GM12874 (cell line): ENCODE data around the gene PRL.

Source experiments
- TF ChIP-seq, protein P1 (sequence below): IDR thresholded peaks from 2 replicates; pipeline ENCODE4 v1.5.1; 2011; ENCODE audit warnings: low read depth, mild to moderate bottlenecking, control low read depth, low read length, moderate library complexity; ENCODE audit not compliant: insufficient read depth

The PRL gene

GRCh38 chr6:22295145-22295544 is 1.7 kb downstream of the PRL start:
- TF ChIP-seq, protein P1, sequence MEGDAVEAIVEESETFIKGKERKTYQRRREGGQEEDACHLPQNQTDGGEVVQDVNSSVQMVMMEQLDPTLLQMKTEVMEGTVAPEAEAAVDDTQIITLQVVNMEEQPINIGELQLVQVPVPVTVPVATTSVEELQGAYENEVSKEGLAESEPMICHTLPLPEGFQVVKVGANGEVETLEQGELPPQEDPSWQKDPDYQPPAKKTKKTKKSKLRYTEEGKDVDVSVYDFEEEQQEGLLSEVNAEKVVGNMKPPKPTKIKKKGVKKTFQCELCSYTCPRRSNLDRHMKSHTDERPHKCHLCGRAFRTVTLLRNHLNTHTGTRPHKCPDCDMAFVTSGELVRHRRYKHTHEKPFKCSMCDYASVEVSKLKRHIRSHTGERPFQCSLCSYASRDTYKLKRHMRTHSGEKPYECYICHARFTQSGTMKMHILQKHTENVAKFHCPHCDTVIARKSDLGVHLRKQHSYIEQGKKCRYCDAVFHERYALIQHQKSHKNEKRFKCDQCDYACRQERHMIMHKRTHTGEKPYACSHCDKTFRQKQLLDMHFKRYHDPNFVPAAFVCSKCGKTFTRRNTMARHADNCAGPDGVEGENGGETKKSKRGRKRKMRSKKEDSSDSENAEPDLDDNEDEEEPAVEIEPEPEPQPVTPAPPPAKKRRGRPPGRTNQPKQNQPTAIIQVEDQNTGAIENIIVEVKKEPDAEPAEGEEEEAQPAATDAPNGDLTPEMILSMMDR, result no peak

GRCh38 chr6:22294301-22294700 is 2.5 kb downstream of the PRL start:
- TF ChIP-seq, protein P1, result no peak

DNA sequence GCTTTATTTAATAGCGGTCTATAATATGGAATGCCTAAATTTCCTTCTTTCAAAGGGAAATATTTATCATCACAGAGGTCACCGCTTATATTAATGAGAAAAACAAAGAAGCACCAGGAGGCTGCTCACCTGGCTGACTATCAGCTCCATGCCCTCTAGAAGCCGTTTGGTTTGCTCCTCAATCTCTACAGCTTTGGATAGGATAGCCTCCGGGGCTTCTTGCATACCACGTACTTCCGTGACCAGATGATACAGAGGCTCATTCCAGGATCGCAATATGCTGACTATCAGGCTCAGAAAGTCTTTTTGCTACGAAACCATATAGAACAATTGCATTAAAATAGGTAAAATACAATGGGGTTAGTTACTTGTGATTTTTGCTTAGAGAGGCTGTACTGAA is 6.8 kb downstream of the PRL start:
- TF ChIP-seq, protein P1, result no peak

- TF ChIP-seq, protein P1, result no peak
Observed at GRCh38 chr6:22288721-22289120, 8.1 kb downstream of the PRL start.

- TF ChIP-seq, protein P1, result no peak
Observed at GRCh38 chr6:22284666-22285065, 12.2 kb downstream of the PRL start.

GRCh38 chr6:22281341-22282085 is 15.3 kb downstream of the PRL start:
- TF ChIP-seq, protein P1, result no peak

GRCh38 chr6:22279427-22279826 is 17.4 kb downstream of the PRL start:
- TF ChIP-seq, protein P1, result no peak
